Thyroid gland (tissue), 4 donors: ENCODE results near the gene GAMT.

Experiments used
- CTCF ChIP-seq, 6 experiments: fragments of 200-600 bp in 3 of 6; fragments of 450-650 bp in 3 of 6; sonication (generic) in 3 of 6; IDR thresholded peaks; one replicate each; pipeline ENCODE4 v1.5.1; 2016 to 2019; ENCODE audit warnings: antibody characterized with exemption in 6 of 6, mild to moderate bottlenecking in 2 of 6, inconsistent platforms in 1 of 6, moderate library complexity in 1 of 6
- POLR2A ChIP-seq, 2 donors: fragments of 450-650 bp; IDR thresholded peaks; one replicate each; pipeline ENCODE4 v1.6.1; 2017; ENCODE audit warnings: antibody characterized with exemption in 2 of 2, mild to moderate bottlenecking in 2 of 2, moderate library complexity in 1 of 2

GRCh38 chr19:1383017-1383311, 18.4 kb downstream of the GAMT start:
- TF ChIP-seq POLR2A (IDR thresholded peaks at IDR 0.05) (no peak), CTCF (IDR thresholded peaks at IDR 0.05) (no peak)
